ENCODE data around the gene NLRP6. TPM values are rescaled to one million over a fixed set of nuclear protein-coding genes. Genes with fewer than 3 reads are reported as not detected.

NLRP6 gene
- total RNA-seq, 4 donors from 2014 or later: 1.8 to 2.1 TPM; not detected in 2

GRCh38 chr11:293852-294661 lies 15.8 kb downstream of the NLRP6 start:
- in situ Hi-C loops (cut with MboI; ENCODE audit: low pct_ligation_motif_present in 1 of 4, low pct_unique_long_range_greater_than_20kb in 1 of 4, low sequenced_read_pairs in 3 of 4) (no loop called here), intact Hi-C loops (cut with DNase I; ENCODE audit: low total_unique reads) (no loop called here)
- no peak for DNase-seq

DNA sequence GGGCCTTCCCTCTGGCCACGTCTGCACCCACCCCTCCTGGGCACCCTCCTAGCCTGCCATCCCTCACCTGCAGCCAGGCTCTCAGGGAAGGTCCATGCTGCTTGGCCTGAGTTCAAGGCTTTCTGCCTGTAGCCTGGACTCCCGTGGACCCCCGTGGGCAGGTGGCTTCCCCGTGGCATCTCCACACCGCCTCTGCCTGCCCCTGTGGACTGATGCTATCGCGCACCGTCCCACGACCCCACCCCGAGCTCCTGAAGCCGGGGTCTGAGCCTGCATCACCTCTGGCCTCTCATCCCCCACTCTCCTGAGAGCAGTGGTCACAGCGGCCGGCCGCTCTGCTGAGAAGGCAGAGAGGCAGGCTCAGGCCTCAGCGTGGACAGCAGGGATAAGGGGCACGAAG lies 16.6 kb downstream of the NLRP6 start:
- Histone ChIP-seq H3K27ac (no peak overlapping the region), H3K27me3 (peaks cover 22% of the 10 kb centered on the region), H3K9me3 (no peaks in the 10 kb centered on the region), H3K4me3 (no peak overlapping the region), H3K36me3 (no peaks in the 10 kb centered on the region), H3K4me1 (peaks cover 0 to 12% (median 6%) of the 10 kb centered on the region in 4 donors)
- TF ChIP-seq CTCF (IDR thresholded peaks at IDR 0.05): no peak
- TF ChIP-seq EP300 (IDR thresholded peaks at IDR 0.05; ENCODE audit: low read depth): no peak
- no peak for TF ChIP-seq POLR2AphosphoS5 (IDR thresholded peaks at IDR 0.05)
- TF ChIP-seq POLR2A (IDR thresholded peaks at IDR 0.05): no peak
- in situ Hi-C loops (cut with MboI; ENCODE audit: low pct_ligation_motif_present in 1 of 4, low pct_unique_long_range_greater_than_20kb in 1 of 4, low sequenced_read_pairs in 3 of 4) (no loop called here), intact Hi-C loops (cut with DNase I; ENCODE audit: low total_unique reads) (no loop called here)
- WGBS, 2 donors (ENCODE audit: low coverage in 1 of 2): 87% methylated on average over 16 of the region's 16 CpGs; no CpG with 5 or more reads in 1 of the 2 donors
- DNase-seq: no peak

More at GRCh38 chr11:293852-294661, 15.8 kb downstream of the NLRP6 start:
- no peak for TF ChIP-seq CTCF (IDR thresholded peaks at IDR 0.05)
- no peak for TF ChIP-seq POLR2AphosphoS5 (IDR thresholded peaks at IDR 0.05)
- TF ChIP-seq EP300 (IDR thresholded peaks at IDR 0.05; ENCODE audit: low read depth): no peak
- no peak for TF ChIP-seq POLR2A (IDR thresholded peaks at IDR 0.05)
- H3K36me3 ChIP-seq: no peaks in the 10 kb centered on the region
- H3K9me3 ChIP-seq: no peaks in the 10 kb centered on the region
- H3K4me3 ChIP-seq: no peak overlapping the region
- WGBS, 2 donors (ENCODE audit: low coverage in 1 of 2): 89% methylated on average over 19 of the region's 27 CpGs; no CpG with 5 or more reads in 1 of the 2 donors
- no peak overlapping the region for H3K27ac ChIP-seq
- peaks cover 15% of the 10 kb centered on the region for H3K27me3 ChIP-seq
- peaks cover 0 to 19% (median 12%) of the 10 kb centered on the region in 4 donors for H3K4me1 ChIP-seq

DNA sequence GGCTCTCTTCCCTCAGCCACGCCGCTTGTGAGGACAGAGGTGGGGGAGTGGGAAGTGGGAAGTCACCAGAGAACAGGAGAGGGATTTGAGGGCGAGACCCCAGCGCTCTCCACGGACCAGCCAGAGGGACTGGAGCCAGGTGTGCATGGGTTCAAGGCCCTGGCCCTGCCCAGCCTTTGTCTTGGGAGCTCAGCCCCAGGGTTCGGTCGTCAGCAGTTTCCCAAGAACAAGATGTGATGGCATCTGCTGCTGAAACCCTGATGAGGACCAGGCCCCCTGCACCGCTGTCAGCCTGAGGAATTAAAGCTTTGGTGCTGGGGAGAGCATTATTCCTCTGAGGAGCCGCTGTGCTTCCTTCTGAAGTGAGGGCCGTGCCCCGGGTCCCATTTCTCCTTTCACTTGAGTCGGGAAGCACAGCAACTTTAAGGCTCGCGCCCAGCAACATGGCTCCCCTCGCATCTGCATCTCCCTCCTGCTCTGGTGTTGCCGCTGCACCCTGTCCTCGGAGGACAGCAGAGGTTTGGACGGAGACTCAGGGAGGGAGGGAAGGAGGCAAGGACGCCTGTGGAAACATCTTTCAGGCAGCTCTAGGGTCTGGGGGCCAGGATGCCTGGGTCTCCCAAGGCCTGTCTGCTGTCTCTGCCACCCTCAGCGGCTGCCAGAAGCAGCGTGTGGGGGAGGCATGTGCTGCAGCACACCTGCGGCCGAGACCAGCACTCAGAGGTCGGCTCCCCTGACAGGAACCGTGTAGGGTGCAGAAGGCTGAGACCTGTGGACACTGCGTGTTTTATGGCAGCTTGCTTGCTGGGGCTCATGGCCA lies 17.4 kb downstream of the NLRP6 start:
- Histone ChIP-seq H3K4me1 (peaks cover 0 to 12% (median 5%) of the 10 kb centered on the region in 4 donors), H3K27ac (no peak overlapping the region), H3K27me3 (peaks cover 29% of the 10 kb centered on the region), H3K9me3 (no peaks in the 10 kb centered on the region), H3K4me3 (no peak overlapping the region), H3K36me3 (no peaks in the 10 kb centered on the region)
- WGBS, 2 donors (ENCODE audit: low coverage in 1 of 2): 80% methylated on average over 26 of the region's 26 CpGs; no CpG with 5 or more reads in 1 of the 2 donors
- in situ Hi-C loops (cut with MboI; ENCODE audit: low pct_ligation_motif_present in 1 of 4, low pct_unique_long_range_greater_than_20kb in 1 of 4, low sequenced_read_pairs in 3 of 4) (no loop called here), intact Hi-C loops (cut with DNase I; ENCODE audit: low total_unique reads) (no loop called here)
- TF ChIP-seq EP300 (IDR thresholded peaks at IDR 0.05; ENCODE audit: low read depth) (no peak), CTCF (IDR thresholded peaks at IDR 0.05) (no peak), POLR2A (IDR thresholded peaks at IDR 0.05) (no peak), POLR2AphosphoS5 (IDR thresholded peaks at IDR 0.05) (no peak)
- no peak for DNase-seq

Data from transverse colon (tissue), 4 donors.